Ishikawa (cell line): ENCODE results near the gene SAXO1.

Source experiments
- CEBPB ChIP-seq: IDR thresholded peaks from 2 replicates; pipeline ENCODE4 v1.6.1; 2012
- CREB1 ChIP-seq: IDR thresholded peaks from 2 replicates; pipeline ENCODE4 v1.6.1; 2012; ENCODE audit warnings: low read depth
- EGR1 ChIP-seq: IDR thresholded peaks from 2 replicates; pipeline ENCODE4 v1.6.1; 2012
- EP300 ChIP-seq: IDR thresholded peaks from 2 replicates; pipeline ENCODE4 v1.6.1; 2012; ENCODE audit warnings: borderline replicate concordance
- FOXM1 ChIP-seq: IDR thresholded peaks from 2 replicates; pipeline ENCODE4 v1.6.1; 2012; ENCODE audit warnings: low read depth, borderline replicate concordance
- NFIC ChIP-seq: IDR thresholded peaks from 2 replicates; pipeline ENCODE4 v1.6.1; 2012
- RAD21 ChIP-seq: IDR thresholded peaks from 2 replicates; pipeline ENCODE4 v1.6.1; 2012; ENCODE audit warnings: low read depth
- TAF1 ChIP-seq: IDR thresholded peaks from 2 replicates; pipeline ENCODE4 v1.6.1; 2012; ENCODE audit warnings: low read depth, mild to moderate bottlenecking
- TCF12 ChIP-seq: IDR thresholded peaks from 2 replicates; pipeline ENCODE4 v1.6.1; 2012; ENCODE audit warnings: low read depth
- TEAD4 ChIP-seq: IDR thresholded peaks from 2 replicates; pipeline ENCODE4 v1.6.1; 2012
- YY1 ChIP-seq: IDR thresholded peaks from 2 replicates; pipeline ENCODE4 v1.6.1; 2012; ENCODE audit warnings: low read depth
- ZBTB7A ChIP-seq: IDR thresholded peaks from 2 replicates; pipeline ENCODE4 v1.6.1; 2012; ENCODE audit warnings: low read depth
- TF ChIP-seq, protein P1 (sequence below): IDR thresholded peaks from 2 replicates; pipeline ENCODE4 v1.6.1; 2012; ENCODE audit warnings: low read depth, mild to moderate bottlenecking
- TF ChIP-seq, protein P2 (sequence below): IDR thresholded peaks from 2 replicates; pipeline ENCODE4 v1.6.1; 2012
- TF ChIP-seq, protein P3 (sequence below): IDR thresholded peaks from 2 replicates; pipeline ENCODE4 v1.6.1; 2012

Gene SAXO1

DNA sequence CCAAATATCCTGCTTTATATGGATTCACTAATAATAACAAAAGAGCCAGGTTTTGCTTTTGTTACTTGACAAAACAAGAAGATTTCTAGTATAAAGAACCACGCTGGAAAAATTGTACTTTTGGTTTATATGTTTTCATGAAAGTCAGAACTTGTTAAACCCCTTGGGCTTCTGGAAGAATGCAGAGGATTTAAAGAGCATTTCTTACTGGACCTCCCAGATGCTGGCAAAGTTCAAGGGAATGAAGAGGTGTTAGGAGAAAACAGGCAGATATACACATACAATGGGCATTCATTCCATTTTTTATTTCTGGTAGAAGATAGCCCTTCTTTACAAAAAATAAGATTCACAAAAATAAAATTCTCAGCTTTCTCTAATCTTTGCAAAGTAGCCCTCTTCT, 61.1 kb downstream of the SAXO1 start:
- TF ChIP-seq FOXM1 (no peak), NFIC (no peak), EGR1 (no peak), ZBTB7A (no peak), CREB1 (no peak), TCF12 (no peak), EP300 (no peak), YY1 (no peak), TEAD4 (no peak), RAD21 (no peak), TAF1 (no peak), CEBPB (no peak)
- TF ChIP-seq, protein P1, sequence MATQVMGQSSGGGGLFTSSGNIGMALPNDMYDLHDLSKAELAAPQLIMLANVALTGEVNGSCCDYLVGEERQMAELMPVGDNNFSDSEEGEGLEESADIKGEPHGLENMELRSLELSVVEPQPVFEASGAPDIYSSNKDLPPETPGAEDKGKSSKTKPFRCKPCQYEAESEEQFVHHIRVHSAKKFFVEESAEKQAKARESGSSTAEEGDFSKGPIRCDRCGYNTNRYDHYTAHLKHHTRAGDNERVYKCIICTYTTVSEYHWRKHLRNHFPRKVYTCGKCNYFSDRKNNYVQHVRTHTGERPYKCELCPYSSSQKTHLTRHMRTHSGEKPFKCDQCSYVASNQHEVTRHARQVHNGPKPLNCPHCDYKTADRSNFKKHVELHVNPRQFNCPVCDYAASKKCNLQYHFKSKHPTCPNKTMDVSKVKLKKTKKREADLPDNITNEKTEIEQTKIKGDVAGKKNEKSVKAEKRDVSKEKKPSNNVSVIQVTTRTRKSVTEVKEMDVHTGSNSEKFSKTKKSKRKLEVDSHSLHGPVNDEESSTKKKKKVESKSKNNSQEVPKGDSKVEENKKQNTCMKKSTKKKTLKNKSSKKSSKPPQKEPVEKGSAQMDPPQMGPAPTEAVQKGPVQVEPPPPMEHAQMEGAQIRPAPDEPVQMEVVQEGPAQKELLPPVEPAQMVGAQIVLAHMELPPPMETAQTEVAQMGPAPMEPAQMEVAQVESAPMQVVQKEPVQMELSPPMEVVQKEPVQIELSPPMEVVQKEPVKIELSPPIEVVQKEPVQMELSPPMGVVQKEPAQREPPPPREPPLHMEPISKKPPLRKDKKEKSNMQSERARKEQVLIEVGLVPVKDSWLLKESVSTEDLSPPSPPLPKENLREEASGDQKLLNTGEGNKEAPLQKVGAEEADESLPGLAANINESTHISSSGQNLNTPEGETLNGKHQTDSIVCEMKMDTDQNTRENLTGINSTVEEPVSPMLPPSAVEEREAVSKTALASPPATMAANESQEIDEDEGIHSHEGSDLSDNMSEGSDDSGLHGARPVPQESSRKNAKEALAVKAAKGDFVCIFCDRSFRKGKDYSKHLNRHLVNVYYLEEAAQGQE, result no peak
- TF ChIP-seq, protein P2, sequence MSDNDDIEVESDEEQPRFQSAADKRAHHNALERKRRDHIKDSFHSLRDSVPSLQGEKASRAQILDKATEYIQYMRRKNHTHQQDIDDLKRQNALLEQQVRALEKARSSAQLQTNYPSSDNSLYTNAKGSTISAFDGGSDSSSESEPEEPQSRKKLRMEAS, result no peak
- TF ChIP-seq, protein P3, sequence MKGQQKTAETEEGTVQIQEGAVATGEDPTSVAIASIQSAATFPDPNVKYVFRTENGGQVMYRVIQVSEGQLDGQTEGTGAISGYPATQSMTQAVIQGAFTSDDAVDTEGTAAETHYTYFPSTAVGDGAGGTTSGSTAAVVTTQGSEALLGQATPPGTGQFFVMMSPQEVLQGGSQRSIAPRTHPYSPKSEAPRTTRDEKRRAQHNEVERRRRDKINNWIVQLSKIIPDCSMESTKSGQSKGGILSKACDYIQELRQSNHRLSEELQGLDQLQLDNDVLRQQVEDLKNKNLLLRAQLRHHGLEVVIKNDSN, result no peak

GRCh38 chr9:18971404-18971803, 61.6 kb downstream of the SAXO1 start:
- no peak for TF ChIP-seq CEBPB
- TF ChIP-seq EP300, result no peak
- TF ChIP-seq TAF1, result no peak
- TF ChIP-seq, protein P1, result no peak
- TF ChIP-seq CREB1, result no peak
- no peak for TF ChIP-seq EGR1
- no peak for TF ChIP-seq NFIC
- TF ChIP-seq, protein P3, result no peak
- TF ChIP-seq TEAD4, result no peak
- TF ChIP-seq TCF12, result no peak
- TF ChIP-seq YY1, result no peak
- no peak for TF ChIP-seq ZBTB7A
- no peak for TF ChIP-seq FOXM1
- TF ChIP-seq, protein P2, result no peak
- TF ChIP-seq RAD21, result no peak

DNA sequence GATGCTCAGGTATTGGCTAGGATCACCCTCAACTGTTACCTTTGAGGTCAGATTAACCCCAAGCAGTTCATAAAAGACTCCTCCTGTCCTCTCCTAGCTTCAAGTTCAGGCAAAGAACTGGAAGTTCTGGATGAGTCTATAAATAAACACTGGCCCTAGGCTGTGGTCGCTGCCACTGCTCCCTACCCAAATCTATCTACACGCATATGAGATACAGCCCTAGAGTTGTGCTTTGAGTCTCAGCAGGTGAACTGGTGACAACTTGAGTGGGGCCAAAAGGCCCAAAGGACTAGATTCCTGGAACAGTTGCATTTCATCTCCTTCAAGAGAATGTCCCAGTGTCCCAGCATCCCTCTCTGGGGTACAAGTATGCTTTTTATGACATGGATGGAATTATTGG, 62.6 kb downstream of the SAXO1 start:
- TF ChIP-seq TCF12 (no peak), YY1 (no peak), TEAD4 (no peak), RAD21 (no peak)
- TF ChIP-seq, protein P3, result no peak

- TF ChIP-seq ZBTB7A, result no peak
- TF ChIP-seq, protein P2, result no peak
- TF ChIP-seq FOXM1, result no peak
- TF ChIP-seq TCF12, result no peak
- TF ChIP-seq CREB1, result no peak
- no peak for TF ChIP-seq EGR1
- no peak for TF ChIP-seq NFIC
- no peak for TF ChIP-seq TEAD4
- TF ChIP-seq, protein P3, result no peak
- TF ChIP-seq, protein P1, result no peak
- TF ChIP-seq TAF1, result no peak
Measured at GRCh38 chr9:18969128-18969527, 63.9 kb downstream of the SAXO1 start.
